OCI-LY7 (cell line): ENCODE data around the gene SEC61A2.

Experiments
- CTCF ChIP-seq: fragments of 200-600 bp; sonication (generic); conservative IDR thresholded peaks from 2 replicates; pipeline ENCODE4 v1.5.1; 2014; ENCODE audit warnings: mild to moderate bottlenecking, antibody characterized with exemption, low read length, moderate library complexity, mixed read lengths
- EZH2phosphoT487 ChIP-seq: fragments of 200-600 bp; sonication (generic); IDR thresholded peaks from 2 replicates; pipeline ENCODE4 v1.6.1; 2018; ENCODE audit warnings: low read depth, borderline replicate concordance, mild to moderate bottlenecking, mixed run types, antibody characterized with exemption, low read length, moderate library complexity, mixed read lengths

GRCh38 chr10:12196531-12197211, 67.2 kb downstream of the SEC61A2 start:
- TF ChIP-seq CTCF (no peak), EZH2phosphoT487 (no peak)
